CD4-positive, alpha-beta T cell treated with Interleukin-6 at 100 ng/mL for 8 hours (primary cell): ENCODE results near the gene ATG3.
"Not testable (repeated sequence)": the region's sequence is repeated elsewhere in the genome, so short reads cannot be mapped to it uniquely, and the experiment has no call there.

Source experiments
- DNase-seq: peaks from one replicate; pipeline ENCODE4 v3.0.0-alpha.2; 2020; ENCODE audit warnings: mixed read lengths, low spot score

Gene ATG3

GRCh38 chr3:112560721-112561483 is 860 bp downstream of the ATG3 start:
- peak; percentile 42 for DNase-seq

GRCh38 chr3:112560307-112560706 is 1.5 kb downstream of the ATG3 start:
- no peak for DNase-seq

- DNase-seq, result no peak
Measured at GRCh38 chr3:112557976-112558375, 3.8 kb downstream of the ATG3 start.

GRCh38 chr3:112555535-112556170 is 6.1 kb downstream of the ATG3 start:
- DNase-seq, result no peak

- no peak for DNase-seq
Measured at GRCh38 chr3:112550859-112551258, 10.9 kb downstream of the ATG3 start.

- no peak for DNase-seq
Measured at GRCh38 chr3:112546216-112546759, 15.5 kb downstream of the ATG3 start.

GRCh38 chr3:112539825-112540650 is 21.7 kb downstream of the ATG3 start:
- no peak for DNase-seq

- DNase-seq, result peak; percentile 16
Measured at GRCh38 chr3:112531358-112531781, 30.4 kb downstream of the ATG3 start.

- no peak for DNase-seq
Measured at GRCh38 chr3:112530573-112530972, 31.2 kb downstream of the ATG3 start.

- not testable (repeated sequence) for DNase-seq
Measured at GRCh38 chr3:112524127-112524526, 37.6 kb downstream of the ATG3 start.

GRCh38 chr3:112519424-112520001 is 42.2 kb downstream of the ATG3 start:
- DNase-seq, result peak; percentile 59

GRCh38 chr3:112518970-112519369 is 42.8 kb downstream of the ATG3 start:
- not testable (repeated sequence) for DNase-seq

- DNase-seq, result no peak
Measured at GRCh38 chr3:112514527-112515128, 47.1 kb downstream of the ATG3 start.

- no peak for DNase-seq
Measured at GRCh38 chr3:112512320-112512719, 49.4 kb downstream of the ATG3 start.

GRCh38 chr3:112508860-112509259 is 52.9 kb downstream of the ATG3 start:
- no peak for DNase-seq

- DNase-seq, result no peak
Measured at GRCh38 chr3:112508261-112508660, 53.5 kb downstream of the ATG3 start.

- no peak for DNase-seq
Measured at GRCh38 chr3:112505907-112506306, 55.9 kb downstream of the ATG3 start.

GRCh38 chr3:112504123-112504522 is 57.6 kb downstream of the ATG3 start:
- DNase-seq, result no peak

GRCh38 chr3:112503304-112503972 is 58.3 kb downstream of the ATG3 start:
- DNase-seq, result no peak

- DNase-seq, result no peak
Measured at GRCh38 chr3:112500621-112501020, 61.1 kb downstream of the ATG3 start.
